ENCODE data around the gene MLN. TPM values are rescaled to one million over a fixed set of nuclear protein-coding genes. Genes with fewer than 3 reads are reported as not detected.

The MLN gene
- total and polyA plus RNA-seq, 7 experiments from 2014 or later, result not detected

- ChIA-PET POLR2A (no interaction called here), CTCF (interaction anchor here (1.5 to 8.8 kb wide), 5 partner anchors 18 to 387 kb away, joined by 3 to 124 read pairs (median 6); partner anchors contain the start of gene UQCC2)
- H3K4me3 Mint-ChIP-seq, result no peak overlapping the region
These were observed 35.1 kb downstream of the MLN start for GRCh38 chr6:33768644-33769120.

GRCh38 chr6:33766921-33767907, 36.6 kb downstream of the MLN start:
- POLR2A ChIA-PET, result interaction anchor here (0.6 to 0.9 kb wide), 3 partner anchors 56 to 677 kb away, joined by 3 to 5 read pairs (median 3); partner anchors contain the start of gene UQCC2
- Mint-ChIP-seq H3K27ac (no peak overlapping the region), H3K4me1 (peaks cover 0 to 14% (median 8%) of the 10 kb centered on the region in 7 donors), H3K27me3 (peaks cover 0 to 15% (median 6%) of the 10 kb centered on the region in 5 donors), H3K36me3 (peaks cover 0 to 3% (median 0%) of the 10 kb centered on the region in 5 donors), H3K4me3 (no peak overlapping the region), H3K9me3 (no peaks in the 10 kb centered on the region)
- no peak for DNase-seq
- Histone ChIP-seq H3K9me3 (ENCODE audit: control insufficient read depth in 2 of 3, low read length in 3 of 3) (no peaks in the 10 kb centered on the region), H3K36me3 (ENCODE audit: control insufficient read depth in 2 of 3, insufficient read depth in 3 of 3, low read length in 3 of 3) (peaks cover 0 to 5% (median 0%) of the 10 kb centered on the region in 3 experiments), H3K27ac (ENCODE audit: low read depth, low read length) (no peak overlapping the region), H3K4me3 (ENCODE audit: low read length) (no peak overlapping the region), H3K27me3 (ENCODE audit: control insufficient read depth in 2 of 2, insufficient read depth in 2 of 2, low read length in 2 of 2) (no peaks in the 10 kb centered on the region), H3K4me1 (ENCODE audit: control insufficient read depth in 2 of 2, insufficient read depth in 2 of 2, low read length in 2 of 2) (no peaks in the 10 kb centered on the region)
- ATAC-seq, result no peak
- CTCF ChIA-PET, result interaction anchor here (0.6 to 8.8 kb wide), 9 partner anchors 9 to 841 kb away, joined by 3 to 124 read pairs (median 3); partner anchors contain the start of gene UQCC2
- intact Hi-C loops (cut with micrococcal nuclease), result no loop called here

More at GRCh38 chr6:33768644-33769120, 35.1 kb downstream of the MLN start:
- peak overlapping the region in 2 of 9 donors; percentile 12 to 59 for H3K27ac Mint-ChIP-seq
- DNase-seq (peak; percentile 37 to 80 (median 57)), ATAC-seq (peak; percentile 78)
- Histone ChIP-seq H3K27ac (ENCODE audit: low read depth, low read length) (no peak overlapping the region), H3K36me3 (ENCODE audit: control insufficient read depth in 2 of 3, insufficient read depth in 3 of 3, low read length in 3 of 3) (peaks cover 0 to 20% (median 1%) of the 10 kb centered on the region in 3 experiments), H3K9me3 (ENCODE audit: control insufficient read depth in 2 of 3, low read length in 3 of 3) (no peaks in the 10 kb centered on the region), H3K27me3 (ENCODE audit: control insufficient read depth in 2 of 2, insufficient read depth in 2 of 2, low read length in 2 of 2) (no peaks in the 10 kb centered on the region), H3K4me3 (ENCODE audit: low read length) (no peak overlapping the region), H3K4me1 (ENCODE audit: control insufficient read depth in 2 of 2, insufficient read depth in 2 of 2, low read length in 2 of 2) (no peaks in the 10 kb centered on the region)
- no peaks in the 10 kb centered on the region for H3K9me3 Mint-ChIP-seq
- peaks cover 0 to 23% (median 13%) of the 10 kb centered on the region in 7 donors for H3K4me1 Mint-ChIP-seq
- intact Hi-C loops (cut with micrococcal nuclease), result loop anchor here in 1 of 2 donors (1.0 kb wide), 1 partner anchor 386 kb away; no protein-coding TSS in a partner anchor
- peaks cover 0 to 9% (median 0%) of the 10 kb centered on the region in 5 donors for H3K36me3 Mint-ChIP-seq
- peaks cover 0 to 15% (median 6%) of the 10 kb centered on the region in 5 donors for H3K27me3 Mint-ChIP-seq

- ChIA-PET POLR2A (no interaction called here), CTCF (interaction anchor here (0.9 kb wide), 1 partner anchor 214 kb away, joined by 3 read pairs; no protein-coding TSS in a partner anchor)
- Mint-ChIP-seq H3K27me3 (peaks cover 0 to 15% (median 6%) of the 10 kb centered on the region in 5 donors), H3K9me3 (no peaks in the 10 kb centered on the region), H3K36me3 (no peaks in the 10 kb centered on the region), H3K4me3 (no peak overlapping the region), H3K27ac (no peak overlapping the region), H3K4me1 (peaks cover 0 to 4% (median 0%) of the 10 kb centered on the region in 7 donors)
- H3K4me1 ChIP-seq (ENCODE audit: control insufficient read depth in 2 of 2, insufficient read depth in 2 of 2, low read length in 2 of 2), result no peaks in the 10 kb centered on the region
- no peaks in the 10 kb centered on the region for H3K9me3 ChIP-seq (ENCODE audit: control insufficient read depth in 2 of 3, low read length in 3 of 3)
- H3K36me3 ChIP-seq (ENCODE audit: control insufficient read depth in 2 of 3, insufficient read depth in 3 of 3, low read length in 3 of 3), result no peaks in the 10 kb centered on the region
- H3K4me3 ChIP-seq (ENCODE audit: low read length), result no peak overlapping the region
- H3K27me3 ChIP-seq (ENCODE audit: control insufficient read depth in 2 of 2, insufficient read depth in 2 of 2, low read length in 2 of 2), result no peaks in the 10 kb centered on the region
- intact Hi-C loops (cut with micrococcal nuclease), result no loop called here
- DNase-seq (no peak), ATAC-seq (no peak)
- no peak overlapping the region for H3K27ac ChIP-seq (ENCODE audit: low read depth, low read length)
These were observed 38.4 kb downstream of the MLN start for GRCh38 chr6:33765368-33765767.

GRCh38 chr6:33764036-33764435, 39.8 kb downstream of the MLN start:
- no peaks in the 10 kb centered on the region for H3K4me1 ChIP-seq (ENCODE audit: control insufficient read depth in 2 of 2, insufficient read depth in 2 of 2, low read length in 2 of 2)
- no peaks in the 10 kb centered on the region for H3K36me3 ChIP-seq (ENCODE audit: control insufficient read depth in 2 of 3, insufficient read depth in 3 of 3, low read length in 3 of 3)
- DNase-seq (no peak), ATAC-seq (no peak)
- Mint-ChIP-seq H3K4me1 (peaks cover 0 to 4% (median 0%) of the 10 kb centered on the region in 7 donors), H3K27ac (no peak overlapping the region), H3K27me3 (peaks cover 0 to 15% (median 6%) of the 10 kb centered on the region in 5 donors), H3K9me3 (no peaks in the 10 kb centered on the region), H3K4me3 (no peak overlapping the region), H3K36me3 (no peaks in the 10 kb centered on the region)
- ChIA-PET CTCF (interaction anchor here (0.6 to 4.3 kb wide), 2 partner anchors 53 to 400 kb away, joined by 3 to 19 read pairs; partner anchors contain the start of gene UQCC2), POLR2A (interaction anchor here (0.8 kb wide), 1 partner anchor 385 kb away, joined by 3 read pairs; no protein-coding TSS in a partner anchor)
- intact Hi-C loops (cut with micrococcal nuclease), result no loop called here
- no peaks in the 10 kb centered on the region for H3K27me3 ChIP-seq (ENCODE audit: control insufficient read depth in 2 of 2, insufficient read depth in 2 of 2, low read length in 2 of 2)
- no peaks in the 10 kb centered on the region for H3K9me3 ChIP-seq (ENCODE audit: control insufficient read depth in 2 of 3, low read length in 3 of 3)
- H3K27ac ChIP-seq (ENCODE audit: low read depth, low read length), result no peak overlapping the region
- H3K4me3 ChIP-seq (ENCODE audit: low read length), result no peak overlapping the region

GRCh38 chr6:33763483-33763882, 40.3 kb downstream of the MLN start:
- Mint-ChIP-seq H3K27me3 (peaks cover 0 to 13% (median 6%) of the 10 kb centered on the region in 5 donors), H3K4me1 (peaks cover 0 to 2% (median 0%) of the 10 kb centered on the region in 7 donors), H3K4me3 (no peak overlapping the region), H3K36me3 (no peaks in the 10 kb centered on the region), H3K9me3 (no peaks in the 10 kb centered on the region), H3K27ac (no peak overlapping the region)
- H3K4me3 ChIP-seq (ENCODE audit: low read length), result no peak overlapping the region
- H3K27ac ChIP-seq (ENCODE audit: low read depth, low read length), result no peak overlapping the region
- H3K36me3 ChIP-seq (ENCODE audit: control insufficient read depth in 2 of 3, insufficient read depth in 3 of 3, low read length in 3 of 3), result no peaks in the 10 kb centered on the region
- ChIA-PET CTCF (interaction anchor here (4.3 kb wide), 1 partner anchor 52 kb away, joined by 19 read pairs; the partner anchor contains the start of gene UQCC2), POLR2A (interaction anchor here (0.6 kb wide), 1 partner anchor 16 kb away, joined by 3 read pairs; no protein-coding TSS in a partner anchor)
- intact Hi-C loops (cut with micrococcal nuclease), result no loop called here
- H3K9me3 ChIP-seq (ENCODE audit: control insufficient read depth in 2 of 3, low read length in 3 of 3), result no peaks in the 10 kb centered on the region
- ATAC-seq, result no peak
- no peaks in the 10 kb centered on the region for H3K27me3 ChIP-seq (ENCODE audit: control insufficient read depth in 2 of 2, insufficient read depth in 2 of 2, low read length in 2 of 2)
- no peak for DNase-seq
- H3K4me1 ChIP-seq (ENCODE audit: control insufficient read depth in 2 of 2, insufficient read depth in 2 of 2, low read length in 2 of 2), result no peaks in the 10 kb centered on the region

GRCh38 chr6:33762713-33763112, 41.1 kb downstream of the MLN start:
- peak overlapping the region in 1 of 9 donors; percentile 8 for H3K27ac Mint-ChIP-seq
- intact Hi-C loops (cut with micrococcal nuclease), result loop anchor here (1.0 kb wide), 3 partner anchors 51 to 177 kb away; partner anchors contain the start of gene UQCC2 (in 2 of the 2)
- Histone ChIP-seq H3K27ac (ENCODE audit: low read depth, low read length) (no peak overlapping the region), H3K4me3 (ENCODE audit: low read length) (no peak overlapping the region), H3K27me3 (ENCODE audit: control insufficient read depth in 2 of 2, insufficient read depth in 2 of 2, low read length in 2 of 2) (no peaks in the 10 kb centered on the region), H3K9me3 (ENCODE audit: control insufficient read depth in 2 of 3, low read length in 3 of 3) (no peaks in the 10 kb centered on the region), H3K4me1 (ENCODE audit: control insufficient read depth in 2 of 2, insufficient read depth in 2 of 2, low read length in 2 of 2) (no peaks in the 10 kb centered on the region), H3K36me3 (ENCODE audit: control insufficient read depth in 2 of 3, insufficient read depth in 3 of 3, low read length in 3 of 3) (no peaks in the 10 kb centered on the region)
- no peaks in the 10 kb centered on the region for H3K9me3 Mint-ChIP-seq
- H3K4me3 Mint-ChIP-seq, result no peak overlapping the region
- ATAC-seq (no peak), DNase-seq (no peak)
- ChIA-PET POLR2A (no interaction called here), CTCF (interaction anchor here (2.4 to 4.3 kb wide), 2 partner anchors 8 to 51 kb away, joined by 10 to 19 read pairs; partner anchors contain the start of gene UQCC2)
- no peaks in the 10 kb centered on the region for H3K36me3 Mint-ChIP-seq
- H3K27me3 Mint-ChIP-seq, result peaks cover 0 to 10% (median 6%) of the 10 kb centered on the region in 5 donors
- no peaks in the 10 kb centered on the region for H3K4me1 Mint-ChIP-seq

All from naive thymus-derived CD4-positive, alpha-beta T cell (primary cell).